ENCODE measurements around the gene DTNB. TPM values are rescaled to one million over a fixed set of nuclear protein-coding genes. Genes with fewer than 3 reads are reported as not detected.

DTNB gene
- total and polyA plus RNA-seq, 2 of the 4 experiments (the other 2 are of a cell fraction), result 3.8 to 5.3 TPM

- peaks cover 7% of the 10 kb centered on the region; the same call in 1 of the 2 replicates for H3K9me1 ChIP-seq (ENCODE audit: insufficient read depth, low read length)
- no peak overlapping the region for H3K18ac ChIP-seq (ENCODE audit: low read depth, low read length)
- intact Hi-C loops (cut with micrococcal nuclease) (no loop called here), dilution Hi-C loops (cut with HindIII; ENCODE audit: low sequenced_read_pairs, unreplicated experiment) (no loop called here), in situ Hi-C loops (cut with MboI; ENCODE audit: low sequenced_read_pairs) (no loop called here)
- no peaks in the 10 kb centered on the region for H3K4me1 ChIP-seq (ENCODE audit: control insufficient read depth, insufficient read depth, low read length)
- ChIA-PET CTCF (no interaction called here), POLR2A (ENCODE audit: unreplicated experiment) (no interaction called here)
- H2AFZ ChIP-seq (replicated peaks; ENCODE audit: low read length, poor library complexity), result no peak overlapping the region
- WGBS, 2 experiments (ENCODE audit: extremely low coverage in 2 of 2, insufficient read length in 1 of 2), result no CpG with 5 or more reads among the region's 6 CpGs
- H2BK15ac ChIP-seq (ENCODE audit: low read depth, low read length), result no peak overlapping the region
- no peak overlapping the region for H3K4ac ChIP-seq (ENCODE audit: low read depth, low read length)
- no peak for DNase-seq
- no peak overlapping the region for H2BK120ac ChIP-seq (ENCODE audit: low read depth, low read length)
- H2AK9ac ChIP-seq (replicated peaks; ENCODE audit: low read depth, low read length, poor library complexity), result no peak overlapping the region
- no peak overlapping the region for H3K23ac ChIP-seq (ENCODE audit: low read depth, low read length)
- H2BK5ac ChIP-seq (ENCODE audit: low read depth, low read length, poor library complexity, severe bottlenecking), result no peak overlapping the region
- no TSS peak for BruUV-seq (replicated peaks)
- no peaks in the 10 kb centered on the region for H3K79me1 ChIP-seq (ENCODE audit: low read depth in 1 of 2, low read length in 2 of 2)
- H4K8ac ChIP-seq (ENCODE audit: low read depth in 2 of 2, low read length in 2 of 2), result no peak overlapping the region
- H3K9ac ChIP-seq (ENCODE audit: low read depth, low read length), result no peak overlapping the region
- no peak overlapping the region for H2AK5ac ChIP-seq (ENCODE audit: low read depth, low read length)
- no peak overlapping the region for H3K27ac ChIP-seq (ENCODE audit: insufficient read depth, low read length)
- H4K91ac ChIP-seq (ENCODE audit: insufficient read depth, low read depth, low read length), result no peak overlapping the region
- peaks cover 13% of the 10 kb centered on the region for H3K27me3 ChIP-seq (ENCODE audit: control insufficient read depth, insufficient read depth, low read length)
- H3K4me3 ChIP-seq (ENCODE audit: insufficient read depth, low read depth, low read length), result no peak overlapping the region
- no peaks in the 10 kb centered on the region; the same call in 1 of the 2 replicates for H4K20me1 ChIP-seq (ENCODE audit: insufficient read depth, low read length)
- TF ChIP-seq RFX5 (IDR thresholded peaks at IDR 0.05; ENCODE audit: low read depth, low read length) (no peak), CTCF (conservative IDR thresholded peaks at IDR 0.05; ENCODE audit: low read depth, low read length) (no peak), MXI1 (IDR thresholded peaks at IDR 0.05; ENCODE audit: borderline replicate concordance, low read depth, low read length) (no peak), CEBPB (IDR thresholded peaks at IDR 0.05; ENCODE audit: low read depth, low read length) (no peak), CHD1 (IDR thresholded peaks at IDR 0.05; ENCODE audit: low read depth, low read length) (no peak), RCOR1 (IDR thresholded peaks at IDR 0.05; ENCODE audit: insufficient replicate concordance, low read length) (no peak), NFE2L2 (IDR thresholded peaks at IDR 0.05; ENCODE audit: low read depth, low read length) (no peak), RAD21 (IDR thresholded peaks at IDR 0.05; ENCODE audit: low read length) (no peak), MAFK (IDR thresholded peaks at IDR 0.05; ENCODE audit: low read depth, low read length) (no peak)
- TF ChIP-seq, protein P1, sequence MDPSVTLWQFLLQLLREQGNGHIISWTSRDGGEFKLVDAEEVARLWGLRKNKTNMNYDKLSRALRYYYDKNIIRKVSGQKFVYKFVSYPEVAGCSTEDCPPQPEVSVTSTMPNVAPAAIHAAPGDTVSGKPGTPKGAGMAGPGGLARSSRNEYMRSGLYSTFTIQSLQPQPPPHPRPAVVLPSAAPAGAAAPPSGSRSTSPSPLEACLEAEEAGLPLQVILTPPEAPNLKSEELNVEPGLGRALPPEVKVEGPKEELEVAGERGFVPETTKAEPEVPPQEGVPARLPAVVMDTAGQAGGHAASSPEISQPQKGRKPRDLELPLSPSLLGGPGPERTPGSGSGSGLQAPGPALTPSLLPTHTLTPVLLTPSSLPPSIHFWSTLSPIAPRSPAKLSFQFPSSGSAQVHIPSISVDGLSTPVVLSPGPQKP (IDR thresholded peaks at IDR 0.05; ENCODE audit: borderline replicate concordance, low read depth, low read length), result no peak
- H3K9me3 ChIP-seq (ENCODE audit: control insufficient read depth, insufficient read depth, low read length), result no peaks in the 10 kb centered on the region
- no peaks in the 10 kb centered on the region for H3K36me3 ChIP-seq (ENCODE audit: control insufficient read depth, insufficient read depth, low read length)
- ATAC-seq (ENCODE audit: low read depth), result no peak
- no peak overlapping the region for H3K4me2 ChIP-seq (ENCODE audit: low read depth, low read length)
- H2BK20ac ChIP-seq (ENCODE audit: low read depth, low read length), result no peak overlapping the region
- no peak overlapping the region for H4K5ac ChIP-seq (ENCODE audit: low read depth, low read length)
- H3K56ac ChIP-seq (ENCODE audit: extremely low read depth, insufficient read depth, low read length), result no peak overlapping the region
- H3K14ac ChIP-seq (replicated peaks; ENCODE audit: low read depth, low read length), result no peak overlapping the region
These were observed 14.9 kb upstream of the DTNB start for GRCh38 chr2:25688236-25688635.
